EH (cell line): ENCODE measurements around the gene HABP4.
A peak's percentile ranks its signal among the peaks of the same experiment; 100 is the strongest.

Experiments
- DNase-seq: peaks from one replicate; pipeline ENCODE4 v3.0.0-alpha.2; 2015; ENCODE audit warnings: low read depth

The HABP4 gene

DNA sequence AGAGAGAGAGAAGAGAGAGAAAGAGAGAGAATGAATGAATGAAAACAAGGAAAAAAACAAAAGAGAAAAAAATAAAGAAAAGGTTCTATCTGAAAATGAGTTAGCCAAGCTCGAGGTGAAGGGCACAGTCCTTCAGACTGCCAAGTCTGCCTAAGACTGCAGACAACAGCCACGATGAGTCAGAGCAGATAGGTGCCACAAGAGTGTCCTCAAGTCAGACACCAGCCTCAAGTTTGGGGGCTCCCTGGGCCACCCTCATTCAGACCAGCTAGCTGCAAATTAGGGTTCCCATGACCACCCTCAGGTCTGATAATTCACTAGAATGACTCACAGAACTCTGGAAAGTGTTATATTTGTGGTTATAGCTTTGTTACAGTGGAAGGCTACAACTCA is 13.9 kb upstream of the HABP4 start:
- DNase-seq, result peak; percentile 18

GRCh38 chr9:96436456-96437126 is 13.4 kb upstream of the HABP4 start:
- DNase-seq, result no peak

- no peak for DNase-seq
Observed at GRCh38 chr9:96437454-96437853, 12.5 kb upstream of the HABP4 start.

DNA sequence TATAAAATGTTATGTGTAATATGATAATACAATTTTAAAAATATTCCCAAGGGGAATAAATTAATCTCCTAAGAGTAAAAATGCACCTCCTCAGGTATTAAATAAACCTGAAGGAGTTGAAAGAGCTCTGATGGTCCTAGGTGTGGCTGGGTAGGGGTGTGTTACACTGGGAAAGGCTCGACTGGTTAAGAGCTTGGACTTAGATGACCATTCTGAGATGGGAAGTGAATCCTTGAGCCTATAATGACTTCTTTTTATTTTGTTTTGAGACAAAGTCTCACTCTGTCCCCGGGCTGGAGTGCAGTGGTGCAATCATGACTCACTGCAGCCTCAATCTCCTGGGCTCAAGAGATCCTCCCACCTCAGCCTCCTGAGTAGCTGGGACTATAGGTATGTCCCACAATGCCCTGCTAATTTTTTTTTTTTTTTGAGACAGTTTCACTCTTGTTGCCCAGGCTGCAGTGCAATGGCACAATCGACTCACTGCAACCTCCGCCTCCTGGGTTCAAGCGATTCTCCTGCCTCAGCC is 9.2 kb upstream of the HABP4 start:
- no peak for DNase-seq

DNA sequence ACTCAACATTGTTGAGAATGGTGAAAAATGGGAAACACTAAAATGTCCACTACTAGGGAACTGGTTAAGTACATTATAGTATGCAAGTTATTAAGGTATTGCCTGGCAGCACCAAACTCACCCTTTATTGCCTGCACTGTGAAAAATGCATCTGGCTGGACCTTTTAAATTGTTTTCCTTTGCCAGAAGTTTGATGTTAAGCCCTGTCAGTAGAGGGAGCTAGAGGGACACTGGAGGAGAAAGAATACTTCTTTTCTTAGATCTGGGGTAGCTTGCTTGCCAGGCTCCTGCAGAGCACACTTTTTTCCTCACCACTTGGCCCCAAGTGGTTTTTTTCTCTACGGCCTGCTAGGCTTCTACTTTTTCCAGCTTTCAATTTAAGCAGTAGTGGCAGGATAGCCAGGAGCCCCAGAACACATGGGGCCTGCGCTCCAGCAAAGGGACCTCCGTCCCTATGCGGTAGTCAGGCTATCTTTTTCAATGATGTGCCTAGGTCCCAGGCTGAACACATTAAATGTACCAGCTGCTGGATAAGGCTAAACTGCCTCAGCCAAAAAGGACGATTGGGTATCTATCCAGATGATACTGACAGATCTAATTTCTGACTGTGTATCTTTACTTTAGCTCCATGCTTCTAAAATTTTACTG is 8.0 kb upstream of the HABP4 start:
- DNase-seq, result peak; percentile 36

DNA sequence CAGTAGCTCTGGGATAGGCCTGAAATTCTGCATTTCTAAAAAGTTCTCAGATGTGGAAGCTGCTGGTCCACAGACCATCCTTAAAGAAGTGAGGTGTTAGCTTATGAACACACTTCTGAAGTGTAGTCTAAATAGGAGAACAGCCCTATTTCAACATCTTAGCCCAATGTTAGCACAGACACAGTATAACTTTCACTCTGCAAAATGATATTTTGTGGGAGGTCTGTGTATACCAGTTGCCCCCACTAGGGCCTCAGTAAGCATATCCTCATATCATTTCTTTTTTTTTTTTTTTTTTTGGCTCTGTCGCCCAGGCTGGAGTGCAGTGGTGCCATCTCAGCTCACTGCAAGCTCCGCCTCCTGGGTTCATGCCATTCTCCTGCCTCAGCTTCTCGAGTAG is 7.5 kb upstream of the HABP4 start:
- DNase-seq, result no peak

DNA sequence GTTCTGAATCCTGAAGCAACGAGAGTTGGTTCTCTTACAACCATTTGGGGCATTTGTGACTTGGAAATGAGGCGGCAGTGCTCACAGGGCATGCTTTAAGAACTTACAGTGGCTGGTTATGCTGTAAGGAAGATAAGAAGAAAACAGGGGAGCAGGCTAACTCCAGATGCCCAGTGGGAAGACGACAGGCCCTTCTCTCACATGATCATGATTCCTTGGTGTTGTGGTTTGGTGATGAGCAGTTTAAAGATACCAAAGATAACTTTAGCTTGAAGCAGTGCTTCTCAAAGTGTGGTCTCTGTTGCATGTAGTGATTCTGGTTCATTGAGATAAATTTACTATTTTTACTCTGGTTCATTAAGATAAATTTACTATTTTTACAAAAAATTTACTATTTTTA is 2.6 kb upstream of the HABP4 start:
- DNase-seq, result peak; percentile 51

- DNase-seq, result no peak
Observed at GRCh38 chr9:96448546-96449170, 1.3 kb upstream of the HABP4 start.

DNA sequence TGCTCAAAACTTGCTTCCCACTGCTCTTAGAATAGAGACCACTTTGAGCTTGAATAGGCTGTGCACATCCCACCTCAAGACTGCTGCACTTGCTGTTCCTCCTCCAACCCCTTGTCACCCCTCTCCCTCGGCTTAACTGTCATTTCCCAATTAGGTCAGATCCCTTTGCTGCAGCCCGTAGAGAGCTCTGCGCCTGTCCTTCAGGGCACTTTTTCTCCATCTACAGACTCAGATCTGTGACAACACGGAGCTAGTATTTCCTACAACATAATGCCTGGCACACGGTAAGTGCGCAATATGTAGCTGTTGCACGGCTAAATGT is 485 bp upstream of the HABP4 start:
- DNase-seq, result no peak

- peak; percentile 34 for DNase-seq
Observed at GRCh38 chr9:96450613-96451528, 902 bp downstream of the HABP4 start.

DNA sequence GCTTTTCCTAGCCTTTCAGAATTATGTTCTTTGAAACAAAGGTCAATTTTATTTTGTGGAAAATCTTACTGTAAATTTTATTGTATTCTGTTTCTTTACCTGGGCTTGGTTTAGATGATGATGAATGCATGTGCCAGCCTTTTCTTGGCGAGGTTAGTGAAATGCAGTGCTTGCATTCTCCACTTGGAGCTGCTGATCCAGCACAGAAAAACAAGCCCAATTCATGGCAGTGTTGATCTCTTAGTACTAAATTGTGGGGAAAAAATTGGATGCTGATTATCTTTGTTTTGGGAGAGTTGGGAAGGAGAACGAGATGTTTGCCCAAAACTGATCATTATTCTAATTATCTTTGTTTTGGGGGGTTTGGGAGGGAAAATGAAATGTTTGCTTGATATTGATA is 3.7 kb downstream of the HABP4 start:
- DNase-seq, result peak; percentile 54

DNA sequence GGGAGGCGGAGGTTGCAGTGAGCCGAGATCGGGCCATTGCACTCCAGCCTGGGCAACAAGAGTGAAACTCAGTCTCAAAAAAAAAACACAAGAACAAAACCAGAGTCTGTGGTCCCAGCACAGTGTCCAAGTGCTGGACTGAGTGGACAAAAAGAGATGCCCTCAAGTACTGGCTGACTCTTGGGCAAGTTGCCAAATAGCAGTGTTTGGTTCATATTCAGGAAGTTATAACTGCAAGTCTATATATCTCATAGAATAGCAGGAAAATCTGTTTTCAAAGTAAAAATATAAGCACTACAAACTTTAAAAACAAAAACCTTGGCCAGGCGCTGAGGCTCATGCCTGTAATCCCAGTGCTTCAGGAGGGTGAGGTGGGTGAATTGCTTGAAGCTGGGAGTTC is 7.3 kb downstream of the HABP4 start:
- DNase-seq, result peak; percentile 38

DNA sequence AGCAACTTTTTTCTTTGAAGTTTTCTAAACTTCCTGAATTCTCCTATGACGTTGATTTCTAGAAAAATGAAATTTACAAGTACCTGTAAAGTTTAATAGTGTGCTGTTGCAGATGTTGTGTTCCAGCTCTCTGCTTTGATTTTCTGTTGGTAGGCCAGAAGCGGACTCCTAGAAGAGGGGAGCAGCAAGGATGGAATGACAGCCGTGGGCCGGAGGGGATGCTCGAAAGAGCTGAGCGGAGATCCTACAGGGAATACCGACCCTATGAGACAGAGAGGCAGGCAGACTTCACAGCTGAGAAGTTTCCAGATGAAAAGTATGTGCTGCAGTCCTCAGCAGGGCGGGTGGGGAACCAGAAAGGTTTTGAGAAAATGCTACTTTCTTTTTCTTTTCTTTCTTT is 8.3 kb downstream of the HABP4 start:
- DNase-seq, result no peak

GRCh38 chr9:96459268-96460007 is 9.5 kb downstream of the HABP4 start:
- DNase-seq, result no peak

- DNase-seq, result peak; percentile 71
Observed at GRCh38 chr9:96460470-96460869, 10.5 kb downstream of the HABP4 start.

- peak; percentile 82 for DNase-seq
Observed at GRCh38 chr9:96460882-96461281, 10.9 kb downstream of the HABP4 start.

DNA sequence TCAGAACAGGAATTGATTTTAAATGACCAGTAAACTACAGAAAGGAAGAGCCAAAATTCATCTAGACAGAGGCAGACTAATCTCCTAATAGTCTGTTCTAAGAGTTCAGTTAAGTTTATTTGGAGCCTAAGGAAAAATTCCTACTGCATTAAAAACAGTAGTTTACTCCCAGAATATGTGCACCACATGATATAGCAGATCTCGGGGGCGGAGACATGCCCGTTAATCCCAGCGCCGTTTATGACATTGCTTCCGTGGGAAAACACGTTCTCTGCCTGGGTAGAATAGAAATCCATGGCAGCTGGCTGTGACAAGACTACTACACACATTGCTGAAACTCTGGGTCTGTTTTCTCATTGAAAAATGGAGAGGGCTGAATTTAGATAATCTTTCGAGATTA is 11.4 kb downstream of the HABP4 start:
- peak; percentile 68 for DNase-seq

- no peak for DNase-seq
Observed at GRCh38 chr9:96462541-96462940, 12.6 kb downstream of the HABP4 start.

DNA sequence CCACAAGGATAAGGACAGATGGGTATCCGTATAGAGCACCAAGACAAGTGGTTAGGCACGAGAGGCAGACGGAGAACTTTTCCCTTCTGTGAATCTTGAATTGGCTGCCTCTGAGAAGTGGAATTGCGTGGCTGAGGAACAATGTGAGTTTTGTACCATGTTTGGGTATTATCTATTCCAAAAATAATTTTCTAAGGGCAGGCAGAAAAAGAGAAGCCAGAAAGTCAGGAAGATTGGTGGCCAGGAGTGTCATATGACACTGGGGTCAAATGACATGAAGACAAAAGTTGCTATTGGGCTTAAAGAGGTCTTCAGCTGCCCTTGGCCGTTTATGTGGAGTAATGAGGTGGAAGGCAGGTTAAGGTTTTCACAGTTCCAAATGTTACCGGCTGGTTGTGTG is 14.5 kb downstream of the HABP4 start:
- no peak for DNase-seq

- no peak for DNase-seq
Observed at GRCh38 chr9:96467784-96468183, 17.8 kb downstream of the HABP4 start.

DNA sequence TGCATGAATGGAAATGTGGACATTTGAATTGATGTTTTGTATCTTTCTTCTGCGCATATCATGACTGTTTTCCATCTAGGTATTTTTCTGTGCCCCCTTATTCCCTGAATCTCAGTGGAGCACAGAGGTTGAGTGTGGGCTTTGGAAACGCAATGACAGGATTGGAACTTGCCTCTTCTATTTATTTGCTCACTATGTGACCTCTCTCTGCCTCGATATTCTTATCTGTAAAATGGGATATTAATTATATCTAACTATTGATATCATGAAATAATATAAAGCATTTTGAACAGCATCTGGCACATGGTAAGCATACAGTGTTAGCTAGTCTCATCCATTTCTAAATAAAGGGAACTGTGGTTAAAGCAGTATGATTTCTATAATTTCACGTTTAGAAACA is 26.0 kb downstream of the HABP4 start:
- no peak for DNase-seq

DNA sequence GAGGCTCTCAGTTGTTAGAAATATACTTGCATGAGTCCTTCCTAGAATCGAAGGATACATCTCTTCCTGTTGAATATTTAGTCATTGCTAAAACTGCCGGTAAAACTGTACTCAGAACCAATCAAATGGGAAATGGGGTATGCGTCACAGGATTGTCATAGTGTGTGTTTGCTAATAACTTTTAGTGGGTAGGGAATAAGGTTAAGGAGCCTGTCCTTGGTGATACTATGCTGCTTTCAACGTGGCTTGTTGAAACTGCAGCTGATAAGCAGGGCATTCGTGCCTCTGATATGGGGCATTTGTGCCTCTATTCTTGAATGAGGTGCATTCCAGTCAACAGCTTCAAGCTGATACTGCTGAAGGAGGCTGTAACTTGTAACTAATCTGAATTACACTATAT is 26.6 kb downstream of the HABP4 start:
- DNase-seq, result peak; percentile 46
